Measurements from ENCODE around the gene QRICH1. TPM values are rescaled to one million over a fixed set of nuclear protein-coding genes. Genes with fewer than 3 reads are reported as not detected.

The QRICH1 gene
- total RNA-seq, 1 experiment from 2014 or later: 123 TPM

DNA sequence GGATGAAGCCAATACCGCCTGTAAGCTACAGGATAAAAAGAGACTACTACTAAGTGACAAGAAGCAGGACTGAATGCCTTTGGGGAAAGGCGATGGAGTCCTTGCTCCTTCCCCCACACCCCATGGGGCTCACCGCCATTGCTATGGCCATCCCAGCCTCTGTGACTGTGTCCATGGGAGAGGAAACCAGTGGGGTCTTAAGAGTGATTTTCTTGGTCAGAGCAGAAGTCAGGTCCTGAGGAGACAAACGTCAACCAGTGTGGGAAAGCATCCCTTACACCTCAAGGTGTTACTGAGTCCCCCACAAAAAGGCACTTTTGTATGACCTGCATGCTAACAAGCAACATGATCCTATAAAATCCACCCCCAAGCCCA is 65.6 kb downstream of the QRICH1 start:
- TF ChIP-seq ZNF671 (CRISPR knock-in tag; IDR thresholded peaks at IDR 0.05) (peak; percentile 67; the same call in 1 of the 2 replicates), ZBTB21 (CRISPR knock-in tag; IDR thresholded peaks at IDR 0.05; ENCODE audit: borderline replicate concordance) (no peak)
- TF ChIP-seq, protein P1, sequence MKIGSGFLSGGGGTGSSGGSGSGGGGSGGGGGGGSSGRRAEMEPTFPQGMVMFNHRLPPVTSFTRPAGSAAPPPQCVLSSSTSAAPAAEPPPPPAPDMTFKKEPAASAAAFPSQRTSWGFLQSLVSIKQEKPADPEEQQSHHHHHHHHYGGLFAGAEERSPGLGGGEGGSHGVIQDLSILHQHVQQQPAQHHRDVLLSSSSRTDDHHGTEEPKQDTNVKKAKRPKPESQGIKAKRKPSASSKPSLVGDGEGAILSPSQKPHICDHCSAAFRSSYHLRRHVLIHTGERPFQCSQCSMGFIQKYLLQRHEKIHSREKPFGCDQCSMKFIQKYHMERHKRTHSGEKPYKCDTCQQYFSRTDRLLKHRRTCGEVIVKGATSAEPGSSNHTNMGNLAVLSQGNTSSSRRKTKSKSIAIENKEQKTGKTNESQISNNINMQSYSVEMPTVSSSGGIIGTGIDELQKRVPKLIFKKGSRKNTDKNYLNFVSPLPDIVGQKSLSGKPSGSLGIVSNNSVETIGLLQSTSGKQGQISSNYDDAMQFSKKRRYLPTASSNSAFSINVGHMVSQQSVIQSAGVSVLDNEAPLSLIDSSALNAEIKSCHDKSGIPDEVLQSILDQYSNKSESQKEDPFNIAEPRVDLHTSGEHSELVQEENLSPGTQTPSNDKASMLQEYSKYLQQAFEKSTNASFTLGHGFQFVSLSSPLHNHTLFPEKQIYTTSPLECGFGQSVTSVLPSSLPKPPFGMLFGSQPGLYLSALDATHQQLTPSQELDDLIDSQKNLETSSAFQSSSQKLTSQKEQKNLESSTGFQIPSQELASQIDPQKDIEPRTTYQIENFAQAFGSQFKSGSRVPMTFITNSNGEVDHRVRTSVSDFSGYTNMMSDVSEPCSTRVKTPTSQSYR (CRISPR knock-in tag; IDR thresholded peaks at IDR 0.05): no peak
- DNase-seq (ENCODE audit: low spot score) (no peak), ATAC-seq (no peak)
- POLR2A ChIA-PET: interaction anchor here (1.8 to 1.9 kb wide), 2 partner anchors 8 to 65 kb away, joined by 14 to 23 read pairs; partner anchors contain the start of gene QRICH1
- Mint-ChIP-seq H3K27ac (peak overlapping the region; percentile 92; the same call in 1 of the 2 replicates), H3K4me1 (peaks cover 20% of the 10 kb centered on the region), H3K4me3 (peak overlapping the region; percentile 90), H3K36me3 (peaks cover 66% of the 10 kb centered on the region), H3K9me3 (no peaks in the 10 kb centered on the region), H3K27me3 (ENCODE audit: low read depth) (no peaks in the 10 kb centered on the region)
- CTCF ChIA-PET: interaction anchor here (1.5 to 1.7 kb wide), 2 partner anchors 15 to 66 kb away, joined by 8 to 9 read pairs; partner anchors contain the start of gene QRICH1

DNA sequence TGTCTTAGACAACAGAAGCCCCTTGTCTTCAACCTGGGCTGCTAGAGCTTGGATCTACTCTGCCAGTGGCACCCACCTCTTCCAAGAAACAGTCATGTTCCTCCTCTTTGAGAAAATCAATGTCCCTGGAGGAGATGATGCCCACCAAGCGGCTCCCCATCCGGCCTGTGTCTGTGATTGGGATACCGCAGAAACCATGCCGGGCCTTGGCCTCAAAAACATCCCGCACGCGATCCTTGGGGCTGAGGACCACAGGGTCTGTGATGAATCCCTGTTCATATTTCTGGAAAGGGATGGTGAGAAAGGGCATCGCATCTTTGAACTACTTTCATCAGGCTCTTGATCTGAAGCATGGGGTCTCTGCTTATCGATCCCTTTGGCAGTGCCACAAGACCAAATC is 66.2 kb downstream of the QRICH1 start:
- Mint-ChIP-seq H3K9me3 (no peaks in the 10 kb centered on the region), H3K4me3 (peak overlapping the region; percentile 90), H3K27me3 (ENCODE audit: low read depth) (no peaks in the 10 kb centered on the region), H3K36me3 (peaks cover 67% of the 10 kb centered on the region), H3K27ac (no peak overlapping the region; the same call in 1 of the 2 replicates), H3K4me1 (peaks cover 26% of the 10 kb centered on the region)
- DNase-seq (ENCODE audit: low spot score) (no peak), ATAC-seq (no peak)
- no peak for TF ChIP-seq NFYB (CRISPR knock-in tag; conservative IDR thresholded peaks at IDR 0.05; ENCODE audit: low read depth)
- TF ChIP-seq EMX1 (CRISPR knock-in tag; IDR thresholded peaks at IDR 0.05): no peak
- TF ChIP-seq, protein P2, sequence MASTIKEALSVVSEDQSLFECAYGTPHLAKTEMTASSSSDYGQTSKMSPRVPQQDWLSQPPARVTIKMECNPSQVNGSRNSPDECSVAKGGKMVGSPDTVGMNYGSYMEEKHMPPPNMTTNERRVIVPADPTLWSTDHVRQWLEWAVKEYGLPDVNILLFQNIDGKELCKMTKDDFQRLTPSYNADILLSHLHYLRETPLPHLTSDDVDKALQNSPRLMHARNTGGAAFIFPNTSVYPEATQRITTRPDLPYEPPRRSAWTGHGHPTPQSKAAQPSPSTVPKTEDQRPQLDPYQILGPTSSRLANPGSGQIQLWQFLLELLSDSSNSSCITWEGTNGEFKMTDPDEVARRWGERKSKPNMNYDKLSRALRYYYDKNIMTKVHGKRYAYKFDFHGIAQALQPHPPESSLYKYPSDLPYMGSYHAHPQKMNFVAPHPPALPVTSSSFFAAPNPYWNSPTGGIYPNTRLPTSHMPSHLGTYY (CRISPR knock-in tag; IDR thresholded peaks at IDR 0.05): no peak
- no peak for TF ChIP-seq ARID4B (CRISPR knock-in tag; IDR thresholded peaks at IDR 0.05; ENCODE audit: borderline replicate concordance)
- no peak for TF ChIP-seq RORB (CRISPR knock-in tag; IDR thresholded peaks at IDR 0.05)
- TF ChIP-seq, protein P1 (CRISPR knock-in tag; IDR thresholded peaks at IDR 0.05): no peak
- TF ChIP-seq, protein P3, sequence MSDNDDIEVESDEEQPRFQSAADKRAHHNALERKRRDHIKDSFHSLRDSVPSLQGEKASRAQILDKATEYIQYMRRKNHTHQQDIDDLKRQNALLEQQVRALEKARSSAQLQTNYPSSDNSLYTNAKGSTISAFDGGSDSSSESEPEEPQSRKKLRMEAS (CRISPR knock-in tag; IDR thresholded peaks at IDR 0.05): no peak
- no peak for TF ChIP-seq ESRRA (CRISPR knock-in tag; IDR thresholded peaks at IDR 0.05; ENCODE audit: borderline replicate concordance)
- TF ChIP-seq, protein P4, sequence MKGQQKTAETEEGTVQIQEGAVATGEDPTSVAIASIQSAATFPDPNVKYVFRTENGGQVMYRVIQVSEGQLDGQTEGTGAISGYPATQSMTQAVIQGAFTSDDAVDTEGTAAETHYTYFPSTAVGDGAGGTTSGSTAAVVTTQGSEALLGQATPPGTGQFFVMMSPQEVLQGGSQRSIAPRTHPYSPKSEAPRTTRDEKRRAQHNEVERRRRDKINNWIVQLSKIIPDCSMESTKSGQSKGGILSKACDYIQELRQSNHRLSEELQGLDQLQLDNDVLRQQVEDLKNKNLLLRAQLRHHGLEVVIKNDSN (CRISPR knock-in tag; IDR thresholded peaks at IDR 0.05): no peak
- TF ChIP-seq MXD4 (CRISPR knock-in tag; IDR thresholded peaks at IDR 0.05; ENCODE audit: borderline replicate concordance): no peak
- TF ChIP-seq, protein P5, sequence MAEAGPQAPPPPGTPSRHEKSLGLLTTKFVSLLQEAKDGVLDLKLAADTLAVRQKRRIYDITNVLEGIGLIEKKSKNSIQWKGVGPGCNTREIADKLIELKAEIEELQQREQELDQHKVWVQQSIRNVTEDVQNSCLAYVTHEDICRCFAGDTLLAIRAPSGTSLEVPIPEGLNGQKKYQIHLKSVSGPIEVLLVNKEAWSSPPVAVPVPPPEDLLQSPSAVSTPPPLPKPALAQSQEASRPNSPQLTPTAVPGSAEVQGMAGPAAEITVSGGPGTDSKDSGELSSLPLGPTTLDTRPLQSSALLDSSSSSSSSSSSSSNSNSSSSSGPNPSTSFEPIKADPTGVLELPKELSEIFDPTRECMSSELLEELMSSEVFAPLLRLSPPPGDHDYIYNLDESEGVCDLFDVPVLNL (CRISPR knock-in tag; IDR thresholded peaks at IDR 0.05; ENCODE audit: borderline replicate concordance, low read depth): no peak
- TF ChIP-seq ZNF396 (CRISPR knock-in tag; IDR thresholded peaks at IDR 0.05; ENCODE audit: borderline replicate concordance): no peak
- CTCF ChIA-PET: no interaction called here
- POLR2A ChIA-PET: no interaction called here

All from WTC11 (cell line).